SK-N-SH (cell line): ENCODE measurements around the gene CDKL2. TPM values are rescaled to one million over a fixed set of nuclear protein-coding genes. Genes with fewer than 3 reads are reported as not detected.

Experiments
- CTCF ChIA-PET: fragments of 300-600, 350-600 bp; formaldehyde crosslinking; extraction: SDS; loops from one replicate; lab custom pipeline; 2021; lab: Yijun Ruan, JAX
- POLR2A ChIA-PET: fragments of 350-600 bp; sonication (Branson Sonifier 250); formaldehyde crosslinking; extraction: SDS; loops from one replicate; lab custom pipeline; 2020; ENCODE audit warnings: antibody characterized with exemption, inconsistent platforms; lab: Yijun Ruan, JAX
- DNase-seq: peaks from one replicate; pipeline ENCODE4 v3.0.0; 2012
- H2AFZ ChIP-seq: fragments of 200-600 bp; sonication (generic); 2 replicates; pipeline ENCODE4 v1.8.1; 2016; ENCODE audit warnings: antibody characterized with exemption, mild to moderate bottlenecking, low read depth
- H3F3A ChIP-seq: fragments of 200-600 bp; sonication (generic); replicated peaks from 2 replicates; pipeline ENCODE3; 2016; ENCODE audit warnings: antibody characterized with exemption, mild to moderate bottlenecking; ENCODE audit not compliant: insufficient read depth
- H3K27ac ChIP-seq, 2 experiments: fragments of 200-500 bp in 1 of 2; fragments of 200-600 bp in 1 of 2; sonication (Bioruptor generic) in 1 of 2; sonication (generic), shearing (Covaris generic) in 1 of 2; 2 replicates each; pipeline versions ENCODE4 v1.5.1 to v1.6.1; 2014 to 2016; ENCODE audit warnings: low read depth in 2 of 2, inconsistent platforms in 1 of 2, low read length in 1 of 2, mild to moderate bottlenecking in 1 of 2, mixed read lengths in 1 of 2
- H3K27me3 ChIP-seq: fragments of 200-600 bp; sonication (generic), shearing (Covaris generic); 2 replicates; pipeline ENCODE4 v1.6.1; 2016; ENCODE audit warnings: mixed run types; ENCODE audit not compliant: insufficient read depth
- H3K36me3 ChIP-seq, 2 experiments: fragments of 200-500 bp in 1 of 2; fragments of 200-600 bp in 1 of 2; sonication (Bioruptor generic) in 1 of 2; sonication (generic) in 1 of 2; replicated peaks in 1 of 2; 2 replicates each; pipeline versions ENCODE3 to v1.5.1; 2014 to 2016; ENCODE audit warnings: low read length in 1 of 2, mild to moderate bottlenecking in 1 of 2; ENCODE audit not compliant: insufficient read depth in 2 of 2, control insufficient read depth in 1 of 2
- H3K4me1 ChIP-seq, 2 experiments: fragments of 200-500 bp in 1 of 2; fragments of 200-600 bp in 1 of 2; sonication (Bioruptor generic) in 1 of 2; sonication (generic), shearing (Covaris generic) in 1 of 2; 2 replicates each; pipeline versions ENCODE4 v1.5.1 to v1.6.1; 2014 to 2016; ENCODE audit warnings: low read depth in 1 of 2, low read length in 1 of 2, mixed run types in 1 of 2; ENCODE audit not compliant: insufficient read depth in 2 of 2, control insufficient read depth in 1 of 2
- H3K4me2 ChIP-seq: fragments of 200-600 bp; sonication (generic), shearing (Covaris generic); 2 replicates; pipeline ENCODE4 v1.6.1; 2017; ENCODE audit warnings: mixed run types
- H3K4me3 ChIP-seq, 2 experiments: fragments of 200-500 bp in 1 of 2; fragments of 200-600 bp in 1 of 2; sonication (Bioruptor generic) in 1 of 2; sonication (generic), shearing (Covaris generic) in 1 of 2; 2 replicates each; pipeline versions ENCODE4 v1.5.1 to v1.8.1; 2014 to 2016; ENCODE audit warnings: low read depth in 2 of 2, inconsistent platforms in 1 of 2, low read length in 1 of 2, mild to moderate bottlenecking in 1 of 2, mixed read lengths in 1 of 2, moderate library complexity in 1 of 2
- H3K79me2 ChIP-seq: fragments of 200-600 bp; sonication (generic); 2 replicates; pipeline ENCODE4 v1.8.1; 2017; ENCODE audit warnings: mild to moderate bottlenecking; ENCODE audit not compliant: insufficient read depth
- H3K9ac ChIP-seq: fragments of 200-600 bp; sonication (generic); 2 replicates; pipeline ENCODE4 v1.6.1; 2017; ENCODE audit warnings: mixed run types
- H3K9me2 ChIP-seq: fragments of 200-600 bp; sonication (generic); 2 replicates; pipeline ENCODE4 v1.6.1; 2017; ENCODE audit warnings: mixed run types
- H3K9me3 ChIP-seq: fragments of 200-600 bp; sonication (generic); 2 replicates; pipeline ENCODE4 v1.6.1; 2017; ENCODE audit warnings: mixed run types, mild to moderate bottlenecking, moderate library complexity
- H4K20me1 ChIP-seq: fragments of 200-600 bp; sonication (generic); 2 replicates; pipeline ENCODE4 v1.6.1; 2017; ENCODE audit warnings: mild to moderate bottlenecking, mixed run types; ENCODE audit not compliant: insufficient read depth
- FOXJ3 ChIP-seq: sonication (generic); formaldehyde crosslinking; IDR thresholded peaks from 2 replicates; pipeline ENCODE4 v1.5.1; 2020; ENCODE audit warnings: mild to moderate bottlenecking, missing genetic modification reagents
- GABPA ChIP-seq: IDR thresholded peaks from 2 replicates; pipeline ENCODE4 v1.4.0; 2012; ENCODE audit warnings: low read depth, mild to moderate bottlenecking
- MXI1 ChIP-seq: IDR thresholded peaks from 2 replicates; pipeline ENCODE4 v1.6.1; 2012; ENCODE audit warnings: mild to moderate bottlenecking, low read depth, low read length, improper control_type of control experiment
- NFIC ChIP-seq: IDR thresholded peaks from 2 replicates; pipeline ENCODE4 v1.4.0; 2012; ENCODE audit warnings: borderline replicate concordance
- RCOR1 ChIP-seq: fragments of 150-350 bp; IDR thresholded peaks from 2 replicates; pipeline ENCODE4 v1.6.1; 2017; ENCODE audit warnings: antibody characterized with exemption, low read length
- SIN3A ChIP-seq: IDR thresholded peaks from 2 replicates; pipeline ENCODE4 v1.6.1; 2012; ENCODE audit warnings: low read depth, mild to moderate bottlenecking, low read length, moderate library complexity, borderline replicate concordance
- TAF1 ChIP-seq: IDR thresholded peaks from 2 replicates; pipeline ENCODE4 v1.6.1; 2012; ENCODE audit warnings: low read depth, mild to moderate bottlenecking, low read length, moderate library complexity, borderline replicate concordance
- TCF12 ChIP-seq: IDR thresholded peaks from 2 replicates; pipeline ENCODE4 v1.4.0; 2012
- TEAD4 ChIP-seq: IDR thresholded peaks from 2 replicates; pipeline ENCODE4 v1.4.0; 2012; ENCODE audit warnings: mild to moderate bottlenecking, borderline replicate concordance; ENCODE audit not compliant: insufficient read depth
- WGBS: methylation state at CpG from one replicate; pipeline ENCODE4 v1.1.6; 2017; ENCODE audit warnings: low lambda C conversion rate; 5-methylcytosine and 5-hydroxymethylcytosine counted together
- polyA plus RNA-seq, 3 experiments: library from polyadenylated mRNA; depleted of rRNA; stranded (reverse); fragments of >200 nt; gene quantifications; 2 replicates each; pipeline ENCODE4 v1.2.3, GENCODE V29; 2012
- TF ChIP-seq, protein P1 (sequence below): IDR thresholded peaks from 2 replicates; pipeline ENCODE4 v1.6.1; 2012; ENCODE audit warnings: mild to moderate bottlenecking, low read depth, low read length, moderate library complexity
- TF ChIP-seq, protein P2 (sequence below): fragments of 150-350 bp; IDR thresholded peaks from 2 replicates; pipeline ENCODE4 v1.6.1; 2016; ENCODE audit warnings: mild to moderate bottlenecking, low read depth, low read length
- TF ChIP-seq, protein P3 (sequence below): fragments of 200-600 bp; sonication (generic); IDR thresholded peaks from 2 replicates; pipeline ENCODE4 v1.6.1; 2017; ENCODE audit warnings: antibody characterized with exemption, mild to moderate bottlenecking, moderate library complexity
- TF ChIP-seq, protein P4 (sequence below): IDR thresholded peaks from 2 replicates; pipeline ENCODE4 v1.4.0; 2012; ENCODE audit warnings: low read depth, borderline replicate concordance

Gene CDKL2
- polyA plus RNA-seq, 1 of the 3 experiments (the other 2 are of a cell fraction): 0.41 TPM

DNA sequence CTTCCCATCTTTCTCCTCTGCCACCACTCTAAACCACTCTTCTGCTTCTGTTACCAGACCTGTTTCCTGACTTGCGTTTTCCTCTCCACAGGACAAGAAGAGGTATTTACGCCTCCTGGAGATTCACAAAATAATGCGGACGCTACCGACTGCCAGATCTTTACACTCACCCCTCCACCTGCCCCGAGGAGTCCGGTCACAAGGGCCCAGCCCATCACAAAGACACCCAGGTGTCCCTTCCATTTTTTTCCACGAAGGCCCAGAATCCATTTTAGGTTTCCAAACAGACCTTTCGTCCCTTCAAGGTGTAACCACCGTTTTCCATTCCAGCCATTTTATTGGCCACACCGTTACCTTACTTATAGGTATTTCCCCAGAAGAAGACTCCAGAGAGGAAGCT, 66.3 kb downstream of the CDKL2 start:
- TF ChIP-seq, protein P1, sequence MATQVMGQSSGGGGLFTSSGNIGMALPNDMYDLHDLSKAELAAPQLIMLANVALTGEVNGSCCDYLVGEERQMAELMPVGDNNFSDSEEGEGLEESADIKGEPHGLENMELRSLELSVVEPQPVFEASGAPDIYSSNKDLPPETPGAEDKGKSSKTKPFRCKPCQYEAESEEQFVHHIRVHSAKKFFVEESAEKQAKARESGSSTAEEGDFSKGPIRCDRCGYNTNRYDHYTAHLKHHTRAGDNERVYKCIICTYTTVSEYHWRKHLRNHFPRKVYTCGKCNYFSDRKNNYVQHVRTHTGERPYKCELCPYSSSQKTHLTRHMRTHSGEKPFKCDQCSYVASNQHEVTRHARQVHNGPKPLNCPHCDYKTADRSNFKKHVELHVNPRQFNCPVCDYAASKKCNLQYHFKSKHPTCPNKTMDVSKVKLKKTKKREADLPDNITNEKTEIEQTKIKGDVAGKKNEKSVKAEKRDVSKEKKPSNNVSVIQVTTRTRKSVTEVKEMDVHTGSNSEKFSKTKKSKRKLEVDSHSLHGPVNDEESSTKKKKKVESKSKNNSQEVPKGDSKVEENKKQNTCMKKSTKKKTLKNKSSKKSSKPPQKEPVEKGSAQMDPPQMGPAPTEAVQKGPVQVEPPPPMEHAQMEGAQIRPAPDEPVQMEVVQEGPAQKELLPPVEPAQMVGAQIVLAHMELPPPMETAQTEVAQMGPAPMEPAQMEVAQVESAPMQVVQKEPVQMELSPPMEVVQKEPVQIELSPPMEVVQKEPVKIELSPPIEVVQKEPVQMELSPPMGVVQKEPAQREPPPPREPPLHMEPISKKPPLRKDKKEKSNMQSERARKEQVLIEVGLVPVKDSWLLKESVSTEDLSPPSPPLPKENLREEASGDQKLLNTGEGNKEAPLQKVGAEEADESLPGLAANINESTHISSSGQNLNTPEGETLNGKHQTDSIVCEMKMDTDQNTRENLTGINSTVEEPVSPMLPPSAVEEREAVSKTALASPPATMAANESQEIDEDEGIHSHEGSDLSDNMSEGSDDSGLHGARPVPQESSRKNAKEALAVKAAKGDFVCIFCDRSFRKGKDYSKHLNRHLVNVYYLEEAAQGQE: no peak
- TF ChIP-seq FOXJ3: no peak
- TF ChIP-seq, protein P2, sequence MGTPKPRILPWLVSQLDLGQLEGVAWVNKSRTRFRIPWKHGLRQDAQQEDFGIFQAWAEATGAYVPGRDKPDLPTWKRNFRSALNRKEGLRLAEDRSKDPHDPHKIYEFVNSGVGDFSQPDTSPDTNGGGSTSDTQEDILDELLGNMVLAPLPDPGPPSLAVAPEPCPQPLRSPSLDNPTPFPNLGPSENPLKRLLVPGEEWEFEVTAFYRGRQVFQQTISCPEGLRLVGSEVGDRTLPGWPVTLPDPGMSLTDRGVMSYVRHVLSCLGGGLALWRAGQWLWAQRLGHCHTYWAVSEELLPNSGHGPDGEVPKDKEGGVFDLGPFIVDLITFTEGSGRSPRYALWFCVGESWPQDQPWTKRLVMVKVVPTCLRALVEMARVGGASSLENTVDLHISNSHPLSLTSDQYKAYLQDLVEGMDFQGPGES: no peak
- TF ChIP-seq, protein P3, sequence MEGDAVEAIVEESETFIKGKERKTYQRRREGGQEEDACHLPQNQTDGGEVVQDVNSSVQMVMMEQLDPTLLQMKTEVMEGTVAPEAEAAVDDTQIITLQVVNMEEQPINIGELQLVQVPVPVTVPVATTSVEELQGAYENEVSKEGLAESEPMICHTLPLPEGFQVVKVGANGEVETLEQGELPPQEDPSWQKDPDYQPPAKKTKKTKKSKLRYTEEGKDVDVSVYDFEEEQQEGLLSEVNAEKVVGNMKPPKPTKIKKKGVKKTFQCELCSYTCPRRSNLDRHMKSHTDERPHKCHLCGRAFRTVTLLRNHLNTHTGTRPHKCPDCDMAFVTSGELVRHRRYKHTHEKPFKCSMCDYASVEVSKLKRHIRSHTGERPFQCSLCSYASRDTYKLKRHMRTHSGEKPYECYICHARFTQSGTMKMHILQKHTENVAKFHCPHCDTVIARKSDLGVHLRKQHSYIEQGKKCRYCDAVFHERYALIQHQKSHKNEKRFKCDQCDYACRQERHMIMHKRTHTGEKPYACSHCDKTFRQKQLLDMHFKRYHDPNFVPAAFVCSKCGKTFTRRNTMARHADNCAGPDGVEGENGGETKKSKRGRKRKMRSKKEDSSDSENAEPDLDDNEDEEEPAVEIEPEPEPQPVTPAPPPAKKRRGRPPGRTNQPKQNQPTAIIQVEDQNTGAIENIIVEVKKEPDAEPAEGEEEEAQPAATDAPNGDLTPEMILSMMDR: no peak
- TF ChIP-seq NFIC: no peak
- no peak for TF ChIP-seq GABPA
- Histone ChIP-seq H4K20me1 (no peaks in the 10 kb centered on the region), H3K27me3 (no peaks in the 10 kb centered on the region), H3K4me1 (no peaks in the 10 kb centered on the region), H3F3A (no peaks in the 10 kb centered on the region), H3K9me2 (no peaks in the 10 kb centered on the region), H3K4me3 (no peak overlapping the region), H3K9ac (no peak overlapping the region), H3K9me3 (no peaks in the 10 kb centered on the region), H3K36me3 (no peaks in the 10 kb centered on the region), H2AFZ (no peak overlapping the region), H3K4me2 (no peak overlapping the region), H3K27ac (no peak overlapping the region), H3K79me2 (no peaks in the 10 kb centered on the region)
- no peak for DNase-seq
- 80% methylated on average over 11 of the region's 11 CpGs for WGBS
- POLR2A ChIA-PET: no interaction called here
- CTCF ChIA-PET: interaction anchor here (1.7 kb wide), 1 partner anchor 284 kb away, joined by 6 read pairs; no protein-coding TSS in a partner anchor

DNA sequence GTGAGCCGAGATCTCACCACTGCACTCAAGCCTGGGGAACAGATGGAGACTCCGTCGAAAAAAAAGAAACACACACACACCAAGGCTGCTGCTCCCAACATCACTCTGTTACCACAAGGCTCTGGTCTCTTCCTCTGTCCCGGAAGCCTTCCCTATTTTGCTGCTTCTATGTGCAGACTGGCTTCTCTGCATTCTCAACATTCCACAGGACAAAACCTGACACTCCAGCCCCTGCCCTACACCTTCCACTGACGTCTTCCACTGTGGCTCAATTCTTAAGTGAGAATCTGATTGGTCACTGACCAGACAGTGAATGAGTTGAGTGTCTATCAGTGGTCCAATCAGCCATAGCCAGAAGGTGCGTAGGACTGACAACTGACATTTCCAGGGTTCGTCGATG, 68.5 kb downstream of the CDKL2 start:
- Histone ChIP-seq H3K36me3 (no peaks in the 10 kb centered on the region), H3F3A (no peaks in the 10 kb centered on the region), H3K4me3 (no peak overlapping the region), H3K9ac (no peak overlapping the region), H3K4me2 (no peak overlapping the region), H2AFZ (no peak overlapping the region), H3K79me2 (no peaks in the 10 kb centered on the region), H4K20me1 (no peaks in the 10 kb centered on the region), H3K27me3 (peaks cover 4% of the 10 kb centered on the region; the same call in 1 of the 2 replicates), H3K4me1 (no peaks in the 10 kb centered on the region), H3K27ac (no peak overlapping the region), H3K9me2 (no peaks in the 10 kb centered on the region), H3K9me3 (no peaks in the 10 kb centered on the region)
- POLR2A ChIA-PET: no interaction called here
- CTCF ChIA-PET: no interaction called here
- 78% methylated on average over 8 of the region's 8 CpGs for WGBS
- no peak for DNase-seq
- TF ChIP-seq, protein P1: no peak
- TF ChIP-seq MXI1 (no peak), TAF1 (no peak), SIN3A (no peak), RCOR1 (no peak), TEAD4 (no peak), TCF12 (no peak)
- TF ChIP-seq, protein P4, sequence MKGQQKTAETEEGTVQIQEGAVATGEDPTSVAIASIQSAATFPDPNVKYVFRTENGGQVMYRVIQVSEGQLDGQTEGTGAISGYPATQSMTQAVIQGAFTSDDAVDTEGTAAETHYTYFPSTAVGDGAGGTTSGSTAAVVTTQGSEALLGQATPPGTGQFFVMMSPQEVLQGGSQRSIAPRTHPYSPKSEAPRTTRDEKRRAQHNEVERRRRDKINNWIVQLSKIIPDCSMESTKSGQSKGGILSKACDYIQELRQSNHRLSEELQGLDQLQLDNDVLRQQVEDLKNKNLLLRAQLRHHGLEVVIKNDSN: no peak
- TF ChIP-seq, protein P3: no peak
